UCSD-AML1 (cell line): ENCODE data around the gene ZIC2.

Source experiments
- DNase-seq: peaks from one replicate; lab custom pipeline; 2025; ENCODE audit not compliant: unreplicated experiment; lab: John Stamatoyannopoulos, UW

Gene ZIC2

DNA sequence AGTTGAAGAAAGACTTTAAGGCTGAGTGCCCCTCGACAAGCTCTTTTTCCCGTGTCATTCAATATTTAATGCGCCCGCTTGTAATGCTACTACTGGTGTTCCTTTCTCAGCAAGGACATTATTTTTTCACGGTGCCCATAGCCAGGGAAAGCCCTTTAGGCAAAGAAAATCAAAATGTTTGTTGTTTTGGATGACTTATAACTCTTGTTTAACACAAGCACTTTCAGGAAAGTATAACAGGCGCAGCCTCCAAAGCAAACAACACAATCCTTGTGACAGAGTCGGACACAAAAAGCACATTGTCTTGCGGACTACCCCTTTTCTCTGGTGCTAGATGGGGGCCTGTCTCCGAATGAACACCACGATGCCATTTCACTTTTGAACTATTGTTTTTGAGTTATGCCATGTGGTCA, 22.5 kb upstream of the ZIC2 start:
- no peak for DNase-seq

DNA sequence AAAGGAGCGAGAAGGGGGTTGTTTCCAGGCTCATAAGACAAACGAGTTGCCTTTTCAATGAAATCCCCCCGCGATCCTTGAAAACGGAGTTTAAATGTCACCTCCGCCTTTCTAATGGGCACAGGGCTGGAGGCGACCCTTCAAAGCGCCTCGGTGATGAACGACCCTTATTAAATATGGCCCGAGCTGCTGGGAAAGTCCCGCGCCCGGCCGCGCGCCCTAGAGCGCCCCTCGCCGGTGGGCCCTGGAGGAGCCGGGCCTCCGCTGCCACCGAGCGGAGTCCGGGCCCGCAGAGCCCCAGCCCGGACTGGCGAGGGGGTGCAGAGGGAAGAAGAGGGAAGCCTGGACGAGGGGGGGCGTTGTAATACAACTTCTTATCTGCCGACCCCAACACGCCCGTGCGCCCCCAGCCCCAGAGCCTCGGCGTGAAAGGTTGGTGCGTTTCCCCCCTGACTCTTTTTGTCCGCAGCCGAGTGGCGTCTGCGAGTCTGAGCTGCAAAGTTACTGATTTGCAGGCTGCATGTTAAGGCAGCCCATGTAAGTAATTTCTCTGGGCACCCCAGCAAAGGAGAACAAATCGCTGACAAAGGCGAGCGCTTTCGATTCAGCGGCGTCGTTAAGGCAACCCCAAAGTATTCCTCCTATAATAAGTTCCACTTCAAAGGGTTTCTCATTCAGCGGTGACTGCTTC, 21.9 kb upstream of the ZIC2 start:
- DNase-seq = no peak

DNA sequence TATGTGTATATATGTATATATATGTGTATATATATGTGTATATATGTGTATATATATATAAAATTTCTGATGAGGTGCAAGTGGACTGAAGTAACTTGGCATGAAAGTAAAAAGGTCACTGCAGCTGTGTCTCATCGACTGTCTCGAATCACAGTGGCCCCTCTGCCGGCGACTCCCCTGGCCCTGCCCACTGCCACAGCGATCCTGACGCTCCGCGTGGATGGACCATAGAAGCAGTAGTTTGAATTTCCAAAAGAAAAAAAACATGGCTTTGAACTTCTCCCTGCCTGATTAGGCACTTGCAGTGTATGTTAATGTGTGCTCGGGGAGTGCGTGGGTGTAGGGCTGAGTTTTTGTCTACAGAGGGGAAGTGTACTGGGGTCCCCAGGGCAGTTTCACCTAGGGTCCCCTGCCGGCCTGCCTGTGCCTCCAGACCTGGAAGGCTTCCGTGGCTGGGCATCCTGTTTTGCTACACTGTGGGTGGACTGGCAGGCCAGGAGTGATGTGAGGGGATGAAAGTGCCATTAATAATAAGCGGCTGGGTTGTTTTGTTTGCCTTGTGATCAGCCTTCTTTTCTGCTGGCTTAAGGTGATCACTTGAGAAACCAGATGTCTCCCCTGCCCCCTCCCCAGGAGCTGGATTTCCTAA, 20.8 kb upstream of the ZIC2 start:
- DNase-seq = no peak

DNA sequence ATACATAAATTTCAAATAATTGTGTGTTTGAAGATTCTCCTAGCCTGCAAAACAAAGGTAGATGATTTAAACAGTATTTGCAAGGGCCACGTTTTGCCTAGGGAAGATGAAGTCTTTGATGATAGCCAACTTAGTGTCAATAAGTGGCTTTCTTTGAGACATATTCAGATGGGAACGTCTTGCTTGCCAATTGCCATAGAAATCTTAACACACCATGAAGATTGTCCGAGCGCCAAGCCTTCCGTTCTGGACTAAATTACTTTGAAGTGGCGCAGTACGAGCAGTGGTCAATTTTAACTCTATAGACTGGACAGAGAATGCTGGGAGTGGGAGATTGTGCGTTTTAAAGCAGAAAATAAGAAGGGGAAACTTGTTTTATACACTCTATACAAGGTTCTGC, 19.9 kb upstream of the ZIC2 start:
- no peak for DNase-seq

DNA sequence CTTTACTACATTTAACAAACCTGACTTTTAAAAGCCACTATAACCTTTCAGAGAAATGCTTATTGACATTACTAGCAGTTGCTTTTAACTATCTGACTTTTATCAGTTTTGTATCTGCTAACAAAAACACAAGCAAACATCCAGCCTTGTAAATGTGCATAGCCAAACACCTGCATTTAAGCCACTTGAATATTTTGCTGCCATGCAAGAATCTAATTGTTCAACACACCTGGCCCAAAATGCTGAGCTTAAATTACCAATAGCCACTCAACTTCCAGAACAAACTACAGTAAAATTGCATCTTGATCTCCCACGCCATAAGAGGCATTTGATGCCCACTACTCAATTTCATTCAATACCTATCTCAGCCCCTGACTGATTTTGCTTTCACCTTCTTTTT, 19.3 kb upstream of the ZIC2 start:
- DNase-seq = no peak

DNA sequence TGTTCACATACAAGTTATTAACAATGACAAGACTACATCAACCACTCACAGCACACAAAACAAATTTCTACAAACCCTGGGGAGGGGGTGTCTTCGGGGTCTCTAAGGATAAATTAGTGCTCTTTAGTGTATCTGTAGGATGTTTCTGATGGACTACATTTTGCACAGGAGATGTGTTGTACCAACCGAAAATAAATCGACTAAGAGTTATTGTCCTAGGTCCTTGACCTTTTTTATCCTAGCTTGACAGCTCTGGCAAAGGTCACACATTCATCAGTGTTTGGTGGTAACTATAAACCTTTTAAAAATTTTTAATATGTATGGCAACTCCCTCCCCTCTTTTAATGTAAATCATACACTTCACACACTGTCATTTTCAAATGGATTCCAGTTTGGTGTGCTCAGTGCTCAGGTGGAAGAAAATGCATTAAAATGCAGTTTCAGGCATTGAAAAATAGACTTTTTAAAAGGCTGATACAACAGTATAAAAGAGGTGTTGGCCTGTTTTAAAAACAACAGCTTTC, 17.7 kb upstream of the ZIC2 start:
- no peak for DNase-seq

DNA sequence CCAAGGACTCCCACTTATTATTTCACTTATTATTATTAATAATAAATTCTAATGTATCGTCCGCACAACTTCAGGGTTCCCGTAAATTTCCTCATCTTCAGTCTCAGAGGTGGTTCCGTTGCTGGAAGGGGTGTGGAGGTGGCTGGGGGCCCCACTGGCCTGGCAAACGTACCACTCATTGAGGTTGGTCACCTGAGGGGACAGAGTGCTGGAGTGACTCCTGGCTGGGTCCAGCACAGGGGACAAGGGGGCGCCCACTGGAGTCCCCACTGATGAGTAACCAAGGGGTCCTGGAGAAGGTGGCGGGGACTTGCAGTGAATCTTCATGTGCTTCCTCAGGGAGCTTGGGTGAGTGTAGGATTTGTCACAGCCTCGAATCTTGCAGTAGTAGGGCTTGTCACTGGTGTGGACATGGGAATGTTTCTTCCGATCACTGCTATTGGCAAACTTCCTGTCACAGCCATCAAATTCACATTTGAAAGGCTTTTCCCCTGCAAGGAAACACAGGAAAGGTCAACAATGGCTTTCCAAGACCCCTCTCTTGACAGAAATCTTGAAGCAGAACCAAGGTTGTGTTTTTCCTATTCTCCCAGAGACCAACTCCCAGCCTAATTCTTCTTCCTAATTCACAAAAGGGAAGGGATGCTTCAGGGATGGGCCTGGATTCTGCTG, 16.1 kb upstream of the ZIC2 start:
- DNase-seq = no peak

DNA sequence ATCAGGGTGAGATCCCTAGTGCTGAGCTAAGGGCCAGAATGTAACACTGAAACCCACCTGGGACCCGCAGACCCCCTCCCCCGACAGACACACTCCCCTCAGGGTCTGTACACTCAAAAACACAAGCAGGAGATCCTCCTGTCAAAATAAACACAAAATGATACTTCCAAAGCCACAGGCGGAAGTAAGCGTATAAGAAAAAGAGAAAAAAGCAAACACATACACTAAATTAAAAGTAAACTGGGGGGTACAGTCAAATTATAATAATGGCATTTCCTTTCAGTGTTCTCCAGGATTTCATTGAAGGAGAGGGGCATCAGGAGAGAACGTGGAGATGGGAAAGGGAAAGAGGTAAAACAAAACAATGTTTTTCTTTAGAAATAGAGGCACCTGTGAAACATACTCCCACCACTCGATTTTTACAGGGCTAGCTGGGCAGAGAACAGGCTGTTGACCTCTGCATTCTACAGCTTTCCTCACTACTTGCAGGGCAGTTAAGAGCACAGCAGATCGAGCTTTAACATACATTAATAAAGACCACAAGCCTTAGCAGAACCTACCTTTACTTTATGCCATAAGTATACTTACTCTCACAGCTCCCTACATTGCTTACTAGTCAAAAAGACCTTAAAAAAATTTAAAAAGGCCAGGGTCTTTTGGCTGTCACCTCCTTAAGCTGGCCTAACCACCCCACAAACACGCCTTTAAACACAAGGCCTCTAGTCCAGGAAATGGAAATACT, 15.3 kb upstream of the ZIC2 start:
- DNase-seq = no peak

DNA sequence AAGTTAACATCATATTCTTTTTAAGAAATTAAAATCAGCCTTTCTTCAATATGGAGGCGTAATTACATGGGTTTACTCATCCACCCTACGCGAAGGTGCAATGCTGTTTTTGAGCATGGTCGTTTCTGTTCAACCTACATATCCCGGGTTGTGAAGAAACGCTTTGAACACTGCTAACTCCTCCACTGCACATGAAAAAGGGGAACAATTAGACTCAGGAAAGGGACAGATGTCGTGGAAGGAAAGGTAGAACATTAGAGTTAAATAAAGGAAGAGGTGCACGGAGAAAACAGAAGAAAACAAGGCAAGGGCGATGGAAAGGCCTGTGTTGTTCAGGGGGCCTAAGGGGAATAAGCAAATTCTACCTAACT, 14.1 kb upstream of the ZIC2 start:
- no peak for DNase-seq

DNA sequence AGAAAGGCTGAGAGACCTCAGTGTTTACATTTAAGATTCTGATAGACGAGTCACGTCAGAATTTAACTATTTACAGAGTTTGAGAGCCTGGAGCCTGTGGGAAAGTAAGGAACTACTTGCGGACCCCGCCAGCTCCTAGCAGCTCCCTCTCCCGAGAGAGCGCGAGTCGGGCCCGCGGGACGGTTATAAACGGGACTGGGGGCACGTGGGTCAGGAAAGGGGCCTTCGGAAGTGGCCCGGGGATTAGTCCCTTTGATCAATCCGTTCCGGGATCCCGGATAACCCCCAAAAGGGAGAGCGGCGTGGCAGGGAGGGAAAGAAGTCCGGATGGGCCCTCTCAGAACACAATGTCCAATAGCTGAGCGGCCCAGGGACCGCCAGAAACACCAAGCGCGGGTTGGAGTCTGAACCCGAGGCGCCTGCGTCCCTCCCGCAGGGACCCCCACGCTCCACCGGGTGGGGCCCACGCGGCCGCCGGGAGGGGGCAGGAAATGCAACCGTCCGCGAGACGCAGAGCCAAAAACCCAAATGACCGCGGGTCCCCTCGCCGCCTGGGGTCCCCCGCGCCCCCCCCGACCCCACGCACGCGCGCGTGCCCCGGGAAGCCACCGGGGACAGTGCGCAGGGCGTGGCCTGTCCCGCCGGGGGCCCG, 13.6 kb upstream of the ZIC2 start:
- no peak for DNase-seq

DNA sequence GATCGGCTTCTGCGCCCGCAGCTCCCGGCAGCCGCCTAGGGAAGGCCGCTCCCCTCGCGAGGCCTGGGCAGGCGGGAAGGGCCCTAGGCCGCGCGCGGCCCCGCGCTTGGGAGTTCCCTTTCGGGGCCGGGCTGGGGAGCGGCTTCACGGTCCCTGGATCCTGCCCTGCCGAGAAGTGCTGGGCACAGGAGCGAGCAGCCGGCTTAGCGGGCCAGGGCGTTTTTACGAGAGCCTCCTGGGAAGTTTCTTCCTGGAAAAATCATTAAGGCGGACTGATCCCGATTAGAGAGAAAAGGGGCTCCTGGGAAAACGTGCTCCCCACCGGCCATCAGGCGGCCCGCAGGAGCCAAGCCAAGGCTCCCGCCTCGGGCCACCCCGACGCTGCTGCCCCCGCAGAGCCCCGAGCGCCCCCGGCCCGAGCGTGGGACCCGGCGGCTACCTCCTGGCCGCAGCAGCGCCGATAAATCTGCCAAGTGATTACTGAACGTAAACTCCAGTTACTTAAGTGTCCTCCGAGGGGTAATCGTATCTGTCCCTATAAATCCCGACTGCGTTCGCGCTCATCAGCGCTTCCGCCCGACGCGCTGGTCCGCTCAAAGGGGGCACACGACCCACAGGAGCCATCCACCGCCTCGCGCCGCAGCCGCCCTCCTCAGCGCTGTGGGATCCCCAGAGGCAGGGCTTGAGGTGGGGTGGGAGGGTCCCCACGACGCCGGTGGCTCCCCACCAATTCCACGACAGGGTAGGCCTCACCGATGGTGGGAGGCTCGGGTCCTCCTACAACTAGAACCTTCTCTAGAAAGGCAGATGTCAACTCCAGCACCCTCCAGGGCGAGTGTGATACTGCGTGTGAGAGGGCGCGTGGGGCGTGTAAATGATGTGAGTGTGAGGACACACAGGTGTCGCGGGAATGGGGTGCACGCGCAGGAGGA, 12.8 kb upstream of the ZIC2 start:
- DNase-seq = no peak

DNA sequence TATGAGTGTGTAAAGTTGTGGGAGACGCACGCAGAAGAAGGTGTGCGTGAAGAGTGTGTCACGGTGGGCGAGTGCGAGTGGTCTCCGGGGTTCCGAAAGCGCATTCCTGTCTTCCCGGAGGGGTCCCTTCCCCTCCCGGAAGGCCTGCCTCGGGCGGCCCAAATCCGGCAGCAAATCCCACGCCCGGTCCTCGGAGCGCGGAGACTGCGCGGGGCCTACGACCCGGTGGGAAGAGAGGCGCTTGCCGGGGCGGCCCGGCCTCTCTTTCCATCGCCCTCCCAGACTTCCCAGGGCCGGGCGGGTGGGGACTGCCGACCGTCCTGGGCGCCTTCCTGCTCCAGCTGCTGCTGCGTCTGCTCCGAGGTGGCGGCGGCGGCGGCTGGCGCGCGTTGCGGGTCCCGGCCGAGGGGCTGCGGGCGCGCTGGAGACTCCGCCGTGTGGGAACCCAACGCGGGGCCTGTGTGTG, 12.1 kb upstream of the ZIC2 start:
- DNase-seq = no peak

DNA sequence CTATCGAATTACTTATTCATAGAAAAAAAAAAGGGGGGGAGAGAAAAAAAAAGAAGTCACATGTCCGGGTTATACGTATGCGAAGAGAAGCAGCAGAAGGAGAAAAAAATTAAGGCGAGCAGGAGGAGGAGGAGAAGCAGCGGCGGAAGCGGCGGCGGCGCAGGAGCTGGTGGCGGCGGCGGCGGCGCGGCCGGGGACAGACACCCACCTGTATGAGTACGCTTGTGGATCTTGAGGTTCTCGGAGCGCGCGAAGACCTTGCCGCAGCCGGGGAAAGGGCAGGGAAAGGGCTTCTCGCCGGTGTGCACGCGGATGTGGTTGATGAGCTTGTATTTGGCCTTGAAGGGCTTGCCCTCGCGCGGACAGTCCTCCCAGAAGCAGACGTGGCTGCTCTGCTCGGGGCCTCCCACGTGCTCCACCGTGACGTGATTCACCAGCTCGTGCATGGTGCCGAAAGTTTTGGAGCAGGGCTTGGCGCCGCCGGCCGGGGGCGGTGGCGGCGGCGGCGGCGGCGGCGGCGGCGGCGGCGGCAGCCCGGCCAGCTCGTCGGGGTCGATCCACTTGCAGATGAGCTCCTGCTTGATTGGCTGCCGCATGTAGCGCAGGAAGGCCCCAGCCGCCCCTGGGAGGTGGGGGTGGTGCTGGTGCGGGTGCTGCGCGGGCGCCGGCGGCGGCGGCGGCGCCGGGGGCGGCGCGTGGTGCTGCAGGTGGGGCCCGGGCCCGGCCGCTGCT, 11.5 kb upstream of the ZIC2 start:
- DNase-seq = no peak

DNA sequence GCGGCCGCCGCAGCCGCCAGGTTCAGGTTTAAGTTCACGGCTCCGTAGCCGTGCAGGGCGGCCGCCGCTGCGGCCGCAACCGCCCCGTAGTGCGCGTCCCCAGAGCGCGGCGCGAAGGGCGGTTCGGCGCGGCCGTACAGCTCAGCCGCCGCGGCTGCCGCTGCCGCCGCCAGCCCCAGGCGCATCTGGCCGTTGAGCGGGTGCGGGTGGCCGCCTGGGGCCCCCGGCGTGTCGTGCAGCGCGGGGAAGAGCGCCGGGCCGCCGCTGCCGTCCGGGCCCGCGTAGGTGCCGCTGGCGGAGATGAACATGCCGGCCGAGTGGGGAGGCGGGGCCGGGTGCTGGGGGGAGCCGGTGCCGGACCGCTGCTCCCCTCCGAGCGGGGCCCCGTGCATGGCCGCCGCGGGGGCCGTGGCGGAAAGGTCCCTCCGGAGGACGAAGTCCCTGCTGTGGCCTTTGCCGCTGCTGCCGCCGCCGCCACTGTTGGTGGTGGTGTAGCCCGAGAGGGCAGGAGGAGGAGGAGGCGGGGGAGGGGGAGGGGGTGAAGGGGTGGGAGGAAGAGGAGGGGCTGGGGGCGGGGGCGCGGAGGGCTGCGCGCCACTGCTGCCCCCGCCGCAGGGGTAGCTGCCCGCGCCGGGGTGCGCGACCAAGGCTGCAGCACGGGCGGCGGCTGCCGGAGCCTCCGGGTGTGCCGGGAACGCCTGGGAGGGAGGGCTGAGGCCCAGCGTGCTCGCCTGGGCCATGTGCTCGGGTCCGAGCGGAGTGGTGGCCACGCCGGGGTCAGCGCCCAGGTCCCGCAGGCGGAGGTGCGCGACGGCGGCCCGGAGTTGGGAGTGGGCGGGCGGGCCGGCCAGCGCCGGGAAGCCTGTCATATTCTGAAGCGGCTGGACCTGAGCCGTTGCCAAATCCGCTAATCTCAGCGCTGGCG, 10.7 kb upstream of the ZIC2 start:
- DNase-seq = no peak

DNA sequence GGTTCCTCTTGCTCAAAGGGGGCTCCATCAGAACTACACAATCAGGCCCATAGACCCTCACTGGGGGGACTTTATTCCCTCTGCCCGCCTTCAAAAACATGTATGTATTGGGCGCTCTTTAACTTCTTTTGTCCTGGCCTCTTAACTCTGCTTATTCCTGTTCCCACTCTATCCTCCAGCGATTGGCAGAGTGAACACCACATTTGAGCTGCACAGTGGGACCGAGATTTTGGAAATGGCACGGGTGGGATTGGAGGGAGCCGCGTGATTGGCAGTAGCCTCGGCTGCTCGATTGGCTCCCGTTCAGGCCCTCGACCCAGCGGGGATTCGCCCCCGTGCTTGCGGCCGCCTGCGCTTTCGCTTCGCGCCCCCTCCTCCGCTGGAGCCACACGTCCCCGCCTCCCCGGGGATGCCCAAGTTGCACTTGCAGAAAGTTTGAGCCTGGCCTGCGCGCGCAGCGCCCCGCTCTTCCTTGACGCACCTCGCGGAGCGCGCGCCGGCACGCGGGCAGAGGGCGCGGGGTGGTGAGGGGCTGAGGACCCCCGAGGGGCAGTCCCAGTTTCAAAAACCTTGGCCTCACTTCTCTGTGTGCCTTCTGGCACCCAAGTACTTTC, 9.9 kb upstream of the ZIC2 start, which contains the start of gene ZIC5:
TSS of gene ZIC5 (minus strand) at position 192 of the 614 bp plus-strand sequence. CDS start at position 28, 164 bp downstream.
- DNase-seq = no peak

DNA sequence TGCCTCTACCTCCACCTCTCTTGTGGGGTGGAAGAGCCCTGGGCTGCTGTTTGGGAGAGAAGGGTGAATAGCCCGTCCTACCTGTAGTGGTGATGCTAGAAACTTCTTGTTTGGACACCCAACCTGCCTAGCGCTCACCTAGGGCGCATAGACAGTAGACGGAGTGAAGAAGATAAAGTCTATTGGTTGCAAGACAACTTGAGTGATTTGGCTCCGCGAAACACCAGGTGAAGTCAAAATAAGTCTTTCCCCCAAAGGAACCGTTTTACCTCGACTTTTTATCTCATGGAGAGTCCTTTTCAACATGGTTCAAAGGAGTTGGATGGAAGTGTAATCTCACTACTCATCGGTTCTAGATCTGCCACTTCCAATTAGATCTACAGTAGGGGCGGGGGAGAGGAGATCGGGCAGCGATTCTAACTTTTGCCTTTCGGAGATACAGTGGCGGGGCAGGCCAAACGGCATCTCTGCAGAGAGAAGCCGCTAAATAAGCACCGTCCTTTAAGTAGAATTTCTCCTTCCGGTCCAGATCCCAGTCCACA, 9.3 kb upstream of the ZIC2 start:
- no peak for DNase-seq

DNA sequence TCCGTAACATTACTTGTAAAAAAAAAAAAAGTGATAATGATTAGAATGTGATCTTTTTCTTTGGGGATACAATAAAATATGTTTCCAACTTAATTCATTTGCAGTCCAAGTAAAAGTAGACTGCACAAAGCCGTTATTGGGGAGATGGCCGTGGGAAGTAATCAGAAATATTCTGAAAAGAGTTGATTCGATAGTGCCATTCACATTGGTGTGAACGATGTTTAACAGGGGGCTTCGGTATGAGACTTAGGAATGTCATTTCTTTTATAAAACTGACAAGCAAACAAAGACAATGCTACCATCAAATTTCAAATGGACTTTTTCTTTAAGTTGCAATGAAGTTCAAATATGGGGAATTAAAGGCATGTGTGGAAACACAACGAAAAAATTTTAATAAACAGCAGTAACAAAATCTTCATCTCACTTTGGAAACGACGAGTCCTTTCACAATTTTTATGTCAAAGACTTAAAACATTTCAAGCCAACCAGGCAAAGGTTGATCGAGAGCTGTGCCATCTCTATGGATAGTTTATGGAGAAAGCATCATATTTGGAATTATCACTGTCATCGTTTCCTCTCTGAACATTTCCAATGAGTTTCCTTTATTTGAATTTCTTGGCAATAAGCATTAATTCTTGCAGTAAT, 8.3 kb upstream of the ZIC2 start:
- DNase-seq = no peak
